MM.1S (cell line): ENCODE data around the gene EVI5L.

Experiments used
- DNase-seq: peaks from one replicate; pipeline ENCODE4 v3.0.0-alpha.2; 2015
- H2AFZ ChIP-seq: fragments of 300-600 bp; sonication (generic); 2 replicates; pipeline ENCODE4 v1.6.0; 2016; ENCODE audit warnings: antibody characterized with exemption, low read length
- H3F3A ChIP-seq: fragments of 300-600 bp; sonication (generic); 2 replicates; pipeline ENCODE4 v1.6.1; 2016; ENCODE audit warnings: mild to moderate bottlenecking, antibody characterized with exemption, low read length, moderate library complexity, mixed read lengths; ENCODE audit not compliant: insufficient read depth
- H3K27ac ChIP-seq: fragments of 300-600 bp; sonication (generic); 2 replicates; pipeline ENCODE4 v1.5.1; 2016; ENCODE audit warnings: mild to moderate bottlenecking, low read length
- H3K27me3 ChIP-seq: fragments of 300-600 bp; sonication (generic); replicated peaks from 2 replicates; pipeline ENCODE4 v1.6.0; 2016; ENCODE audit warnings: low read length; ENCODE audit not compliant: insufficient read depth
- H3K36me3 ChIP-seq: fragments of 300-600 bp; sonication (generic); replicated peaks from 2 replicates; pipeline ENCODE4 v1.6.1; 2016; ENCODE audit warnings: mild to moderate bottlenecking, low read length, mixed read lengths; ENCODE audit not compliant: insufficient read depth
- H3K4me1 ChIP-seq: fragments of 300-600 bp; sonication (generic); 2 replicates; pipeline ENCODE4 v1.6.1; 2016; ENCODE audit warnings: low read length, mixed read lengths
- H3K4me2 ChIP-seq: fragments of 300-600 bp; sonication (generic); 2 replicates; pipeline ENCODE4 v1.6.0; 2016; ENCODE audit warnings: low read depth, low read length
- H3K4me3 ChIP-seq: fragments of 300-600 bp; sonication (generic); 2 replicates; pipeline ENCODE4 v1.5.1; 2016; ENCODE audit warnings: low read length, mixed read lengths
- H3K79me2 ChIP-seq: fragments of 300-600 bp; sonication (generic); 2 replicates; pipeline ENCODE4 v1.6.1; 2016; ENCODE audit warnings: mixed run types, low read length, mixed read lengths
- H3K9ac ChIP-seq: fragments of 300-600 bp; sonication (generic); 2 replicates; pipeline ENCODE4 v1.6.1; 2016; ENCODE audit warnings: low read length, mixed read lengths
- H3K9me2 ChIP-seq: fragments of 300-600 bp; sonication (generic); replicated peaks from 2 replicates; pipeline ENCODE4 v1.6.1; 2016; ENCODE audit warnings: mild to moderate bottlenecking, low read length, mixed read lengths; ENCODE audit not compliant: insufficient read depth
- H3K9me3 ChIP-seq: fragments of 300-600 bp; sonication (generic); replicated peaks from 2 replicates; pipeline ENCODE4 v1.6.1; 2016; ENCODE audit warnings: mild to moderate bottlenecking, low read length, mixed read lengths; ENCODE audit not compliant: insufficient read depth
- H4K20me1 ChIP-seq: fragments of 300-600 bp; sonication (generic); 2 replicates; pipeline ENCODE4 v1.6.1; 2016; ENCODE audit warnings: mild to moderate bottlenecking, low read length, moderate library complexity, mixed read lengths; ENCODE audit not compliant: insufficient read depth
- CTCF ChIP-seq: fragments of 300-600 bp; sonication (generic); IDR thresholded peaks from 2 replicates; pipeline ENCODE4 v1.5.1; 2016; ENCODE audit warnings: antibody characterized with exemption, low read length, mixed read lengths
- EZH2 ChIP-seq: fragments of 300-600 bp; sonication (generic); optimal IDR thresholded peaks from 2 replicates; pipeline ENCODE3; 2017; ENCODE audit warnings: low read depth, mild to moderate bottlenecking, antibody characterized with exemption, low read length, mixed read lengths
- EZH2phosphoT487 ChIP-seq: fragments of 300-600 bp; sonication (generic); IDR thresholded peaks from 2 replicates; pipeline ENCODE4 v1.6.1; 2018; ENCODE audit warnings: antibody characterized with exemption, low read length

The EVI5L gene

GRCh38 chr19:7868326-7868670 lies 38.3 kb downstream of the EVI5L start:
- H3K4me1 ChIP-seq, result peaks cover 21% of the 10 kb centered on the region
- no peak for DNase-seq
- peaks cover 8% of the 10 kb centered on the region for H3K27me3 ChIP-seq
- no peaks in the 10 kb centered on the region for H3K36me3 ChIP-seq
- peak overlapping the region; percentile 40; the same call in 1 of the 2 replicates for H3K9ac ChIP-seq
- H3K27ac ChIP-seq, result no peak overlapping the region
- peak overlapping the region; percentile 59 for H3K4me3 ChIP-seq
- no peaks in the 10 kb centered on the region for H3K9me3 ChIP-seq
- no peaks in the 10 kb centered on the region for H3K79me2 ChIP-seq
- H4K20me1 ChIP-seq, result no peaks in the 10 kb centered on the region
- peak overlapping the region; percentile 83 for H2AFZ ChIP-seq
- H3K4me2 ChIP-seq, result peak overlapping the region; percentile 96
- peaks cover 12% of the 10 kb centered on the region for H3F3A ChIP-seq
- TF ChIP-seq EZH2, result no peak
- no peak for TF ChIP-seq CTCF
- no peak for TF ChIP-seq EZH2phosphoT487
- no peaks in the 10 kb centered on the region for H3K9me2 ChIP-seq

- peak overlapping the region; percentile 96 for H3K4me2 ChIP-seq
- H3K36me3 ChIP-seq, result no peaks in the 10 kb centered on the region
- peaks cover 12% of the 10 kb centered on the region for H3F3A ChIP-seq
- TF ChIP-seq EZH2phosphoT487 (no peak), CTCF (peak; percentile 74)
- no peaks in the 10 kb centered on the region for H3K9me3 ChIP-seq
- H3K27me3 ChIP-seq, result peaks cover 3% of the 10 kb centered on the region
- H2AFZ ChIP-seq, result peak overlapping the region; percentile 83
- peaks cover 21% of the 10 kb centered on the region for H3K4me1 ChIP-seq
- H3K27ac ChIP-seq, result peak overlapping the region; percentile 50; the same call in 1 of the 2 replicates
- H3K9me2 ChIP-seq, result no peaks in the 10 kb centered on the region
- H4K20me1 ChIP-seq, result no peaks in the 10 kb centered on the region
- peak overlapping the region; percentile 59 for H3K4me3 ChIP-seq
- H3K79me2 ChIP-seq, result no peaks in the 10 kb centered on the region
- peak overlapping the region; percentile 51; the same call in 1 of the 2 replicates for H3K9ac ChIP-seq
- peak; percentile 95 for DNase-seq
Observed at GRCh38 chr19:7868671-7869452, 38.8 kb downstream of the EVI5L start.

GRCh38 chr19:7869453-7869909 lies 39.5 kb downstream of the EVI5L start:
- peak; percentile 78 for DNase-seq
- no peak for TF ChIP-seq EZH2
- no peak for TF ChIP-seq EZH2phosphoT487
- TF ChIP-seq CTCF, result peak; percentile 1; the same call in 1 of the 2 replicates
- Histone ChIP-seq H3K4me2 (peak overlapping the region; percentile 96), H3K9ac (peak overlapping the region; percentile 51; the same call in 1 of the 2 replicates), H3K79me2 (no peaks in the 10 kb centered on the region), H3K4me1 (peaks cover 21% of the 10 kb centered on the region), H4K20me1 (no peaks in the 10 kb centered on the region), H3F3A (peaks cover 12% of the 10 kb centered on the region), H3K9me2 (no peaks in the 10 kb centered on the region), H3K9me3 (no peaks in the 10 kb centered on the region), H3K27ac (peak overlapping the region; percentile 50; the same call in 1 of the 2 replicates), H3K4me3 (peak overlapping the region; percentile 59), H3K27me3 (peaks cover 5% of the 10 kb centered on the region), H3K36me3 (no peaks in the 10 kb centered on the region), H2AFZ (peak overlapping the region; percentile 81)
